Activated T-helper 17 cell treated with anti-CD3 and anti-CD28 coated beads, Interleukin-2, amount 50 U/mL, for 72 hours (primary cell): Measurements from ENCODE around the gene C12orf57. TPM values are rescaled to one million over a fixed set of nuclear protein-coding genes. Genes with fewer than 3 reads are reported as not detected.
A peak's percentile ranks its signal among the peaks of the same experiment; 100 is the strongest.

Source experiments
- ATAC-seq: fragments of 150-1000 bp; cut with Tn5 transposase; replicated peaks from 2 replicates; pipeline ENCODE4 v1.10.0; 2021; ENCODE audit warnings: mild to moderate bottlenecking, moderate library complexity
- H3K27ac Mint-ChIP-seq: one replicate; pipeline ENCODE4 v1.8.0; 2022; ENCODE audit warnings: mixed read lengths
- H3K27me3 Mint-ChIP-seq: one replicate; pipeline ENCODE4 v1.8.0; 2022; ENCODE audit warnings: mixed read lengths
- H3K36me3 Mint-ChIP-seq: one replicate; pipeline ENCODE4 v1.8.0; 2022; ENCODE audit warnings: low read depth, mild to moderate bottlenecking, mixed read lengths
- H3K4me1 Mint-ChIP-seq: one replicate; pipeline ENCODE4 v1.8.0; 2022; ENCODE audit warnings: mixed read lengths
- H3K4me3 Mint-ChIP-seq: one replicate; pipeline ENCODE4 v1.8.0; 2022; ENCODE audit warnings: mild to moderate bottlenecking, mixed read lengths
- H3K9me3 Mint-ChIP-seq: one replicate; pipeline ENCODE4 v1.8.0; 2022; ENCODE audit warnings: mixed read lengths
- total RNA-seq, 2 donors: library from RNA; stranded (reverse); gene quantifications; one replicate each; pipeline ENCODE4 v1.2.3, GENCODE V29; 2022

The C12orf57 gene
- total RNA-seq, 2 donors from 2014 or later = 192 to 307 TPM

DNA sequence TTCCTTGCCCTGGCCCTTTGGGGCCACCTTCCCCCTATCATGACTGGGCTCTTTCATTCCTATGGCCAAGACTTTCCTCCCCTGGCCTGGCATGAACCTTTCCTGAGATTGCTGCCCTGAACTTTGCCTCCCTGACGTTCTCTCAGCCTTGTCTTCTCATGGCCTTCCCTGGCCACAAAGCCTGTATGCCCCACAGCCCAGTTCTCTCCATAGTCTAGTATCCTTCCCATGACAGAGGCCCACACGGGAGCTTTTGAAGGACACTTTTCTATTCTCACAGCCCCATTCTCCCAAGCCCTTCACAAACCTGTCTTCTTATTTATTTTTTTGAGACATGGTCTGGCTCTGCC, 4.7 kb upstream of the C12orf57 start:
- no peak for ATAC-seq
- H3K27me3 Mint-ChIP-seq = no peaks in the 10 kb centered on the region
- H3K27ac Mint-ChIP-seq = peak overlapping the region; percentile 81
- no peaks in the 10 kb centered on the region for H3K9me3 Mint-ChIP-seq
- peaks cover 29% of the 10 kb centered on the region for H3K4me1 Mint-ChIP-seq
- peaks cover 84% of the 10 kb centered on the region for H3K36me3 Mint-ChIP-seq
- peak overlapping the region; percentile 89 for H3K4me3 Mint-ChIP-seq

- ATAC-seq = no peak
- Mint-ChIP-seq H3K4me3 (no peak overlapping the region), H3K9me3 (no peaks in the 10 kb centered on the region), H3K27me3 (no peaks in the 10 kb centered on the region), H3K4me1 (peaks cover 25% of the 10 kb centered on the region), H3K36me3 (peaks cover 84% of the 10 kb centered on the region), H3K27ac (no peak overlapping the region)
These were observed 2.6 kb upstream of the C12orf57 start for GRCh38 chr12:6941267-6941666.

DNA sequence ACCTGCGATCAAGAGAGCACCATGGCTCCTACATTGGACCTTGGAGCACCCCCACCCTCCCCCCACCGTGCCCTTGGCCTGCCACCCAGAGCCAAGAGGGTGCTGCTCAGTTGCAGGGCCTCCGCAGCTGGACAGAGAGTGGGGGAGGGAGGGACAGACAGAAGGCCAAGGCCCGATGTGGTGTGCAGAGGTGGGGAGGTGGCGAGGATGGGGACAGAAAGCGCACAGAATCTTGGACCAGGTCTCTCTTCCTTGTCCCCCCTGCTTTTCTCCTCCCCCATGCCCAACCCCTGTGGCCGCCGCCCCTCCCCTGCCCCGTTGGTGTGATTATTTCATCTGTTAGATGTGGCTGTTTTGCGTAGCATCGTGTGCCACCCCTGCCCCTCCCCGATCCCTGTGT, 2.0 kb upstream of the C12orf57 start:
- peaks cover 21% of the 10 kb centered on the region for H3K4me1 Mint-ChIP-seq
- no peaks in the 10 kb centered on the region for H3K9me3 Mint-ChIP-seq

DNA sequence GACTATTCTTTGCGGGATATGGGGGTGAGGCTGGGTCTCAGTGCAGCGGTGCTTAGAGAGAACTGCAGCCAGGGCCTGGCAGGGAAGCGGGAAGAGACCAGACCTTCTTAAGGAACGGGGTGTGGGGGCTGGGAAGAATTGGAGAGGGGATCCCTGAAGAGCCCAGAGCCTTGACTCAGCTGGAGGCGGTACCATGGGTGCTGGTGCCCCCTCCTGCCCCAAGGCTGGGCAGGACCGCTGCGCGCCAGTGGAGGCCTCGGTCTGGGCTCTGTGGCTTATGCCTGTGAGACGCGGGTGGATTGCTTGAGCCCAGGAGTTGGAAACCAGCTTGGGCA, 1.5 kb upstream of the C12orf57 start:
- no peaks in the 10 kb centered on the region for H3K27me3 Mint-ChIP-seq
- ATAC-seq = no peak
- peaks cover 85% of the 10 kb centered on the region for H3K36me3 Mint-ChIP-seq
- H3K27ac Mint-ChIP-seq = peak overlapping the region; percentile 100
- no peaks in the 10 kb centered on the region for H3K9me3 Mint-ChIP-seq
- H3K4me3 Mint-ChIP-seq = peak overlapping the region; percentile 87
- peaks cover 24% of the 10 kb centered on the region for H3K4me1 Mint-ChIP-seq

More for the DNA sequence above, 2.0 kb upstream of the C12orf57 start:
- Mint-ChIP-seq H3K4me3 (peak overlapping the region; percentile 87), H3K27ac (peak overlapping the region; percentile 100), H3K27me3 (no peaks in the 10 kb centered on the region), H3K36me3 (peaks cover 84% of the 10 kb centered on the region)
- ATAC-seq = no peak

DNA sequence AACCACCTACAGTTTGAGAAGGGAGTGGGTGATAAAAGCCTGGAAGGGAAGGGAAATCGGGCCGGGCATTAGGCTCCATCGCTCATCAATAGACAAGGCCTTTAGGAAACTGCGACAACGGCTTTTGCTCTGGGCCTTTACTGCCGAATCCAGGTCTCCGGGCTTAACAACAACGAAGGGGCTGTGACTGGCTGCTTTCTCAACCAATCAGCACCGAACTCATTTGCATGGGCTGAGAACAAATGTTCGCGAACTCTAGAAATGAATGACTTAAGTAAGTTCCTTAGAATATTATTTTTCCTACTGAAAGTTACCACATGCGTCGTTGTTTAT, 467 bp upstream of the C12orf57 start:
- H3K4me3 Mint-ChIP-seq = peak overlapping the region; percentile 87
- peaks cover 88% of the 10 kb centered on the region for H3K36me3 Mint-ChIP-seq
- peak overlapping the region; percentile 100 for H3K27ac Mint-ChIP-seq
- ATAC-seq = peak; percentile 53
- H3K4me1 Mint-ChIP-seq = peaks cover 28% of the 10 kb centered on the region
- H3K9me3 Mint-ChIP-seq = no peaks in the 10 kb centered on the region
- no peaks in the 10 kb centered on the region for H3K27me3 Mint-ChIP-seq

DNA sequence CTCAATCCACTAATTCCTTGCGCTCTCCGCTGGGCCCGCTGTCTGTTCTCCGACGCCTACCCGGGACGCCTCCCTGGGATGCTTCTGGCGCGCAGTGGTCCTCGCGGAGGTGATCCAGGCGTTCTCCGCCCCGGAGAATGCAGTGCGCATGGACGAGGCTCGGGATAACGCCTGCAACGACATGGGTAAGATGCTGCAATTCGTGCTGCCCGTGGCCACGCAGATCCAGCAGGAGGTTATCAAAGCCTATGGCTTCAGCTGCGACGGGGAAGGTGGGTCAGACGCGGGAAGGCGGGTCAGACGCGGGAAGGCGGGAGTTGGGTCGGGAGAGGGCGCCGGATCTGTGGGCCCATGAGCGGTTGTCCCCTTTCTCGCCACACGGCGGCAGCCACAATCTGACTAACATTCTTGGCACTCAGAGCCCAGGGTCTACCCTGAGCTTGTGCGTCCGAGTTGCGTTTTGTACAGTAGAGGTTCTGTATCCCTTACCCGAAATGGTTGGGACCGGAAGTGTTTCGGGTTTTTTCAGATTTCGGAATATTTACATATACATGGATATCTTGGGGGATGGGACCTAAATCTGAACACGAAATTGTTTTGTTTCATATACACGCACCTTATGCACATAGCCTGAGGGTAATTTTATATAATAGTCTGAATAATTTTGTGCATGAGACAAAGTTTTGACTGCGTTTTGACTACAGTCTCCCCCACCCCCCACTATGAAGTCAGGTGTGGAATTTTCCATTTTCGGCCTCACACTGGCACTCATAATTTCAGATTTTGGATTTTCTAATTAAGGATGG, 762 bp downstream of the C12orf57 start:
- H3K27me3 Mint-ChIP-seq = no peaks in the 10 kb centered on the region
- peaks cover 33% of the 10 kb centered on the region for H3K4me1 Mint-ChIP-seq
- no peaks in the 10 kb centered on the region for H3K9me3 Mint-ChIP-seq
- H3K36me3 Mint-ChIP-seq = peaks cover 91% of the 10 kb centered on the region
- H3K4me3 Mint-ChIP-seq = peak overlapping the region; percentile 87
- ATAC-seq = peak; percentile 59
- H3K27ac Mint-ChIP-seq = peak overlapping the region; percentile 100

DNA sequence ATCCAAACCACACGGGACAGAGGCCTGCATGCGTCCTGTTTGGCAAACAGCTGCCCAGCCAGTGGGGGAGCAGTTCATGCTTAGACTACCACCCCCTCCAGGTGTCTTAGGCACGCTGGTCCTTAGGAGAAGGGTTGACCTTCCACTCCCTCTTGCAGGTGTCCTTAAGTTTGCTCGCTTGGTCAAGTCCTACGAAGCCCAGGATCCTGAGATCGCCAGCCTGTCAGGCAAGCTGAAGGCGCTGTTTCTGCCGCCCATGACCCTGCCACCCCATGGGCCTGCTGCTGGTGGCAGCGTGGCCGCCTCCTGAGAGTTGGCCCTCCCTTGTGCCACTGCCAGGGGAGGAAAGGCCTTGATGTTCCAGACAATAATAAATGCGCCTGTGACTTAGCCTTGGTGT, 1.8 kb downstream of the C12orf57 start:
- Mint-ChIP-seq H3K4me3 (peak overlapping the region; percentile 87), H3K27me3 (no peaks in the 10 kb centered on the region), H3K27ac (peak overlapping the region; percentile 100), H3K9me3 (no peaks in the 10 kb centered on the region), H3K36me3 (peaks cover 82% of the 10 kb centered on the region), H3K4me1 (peaks cover 41% of the 10 kb centered on the region)
- ATAC-seq = no peak

GRCh38 chr12:6946033-6946919, 2.5 kb downstream of the C12orf57 start:
- Mint-ChIP-seq H3K27ac (peak overlapping the region; percentile 100), H3K27me3 (no peaks in the 10 kb centered on the region)
- peak; percentile 55 for ATAC-seq

GRCh38 chr12:6946920-6947374, 3.1 kb downstream of the C12orf57 start:
- no peak for ATAC-seq
- H3K27me3 Mint-ChIP-seq = no peaks in the 10 kb centered on the region
- peaks cover 42% of the 10 kb centered on the region for H3K4me1 Mint-ChIP-seq
- H3K27ac Mint-ChIP-seq = peak overlapping the region; percentile 100
- peaks cover 82% of the 10 kb centered on the region for H3K36me3 Mint-ChIP-seq
- H3K9me3 Mint-ChIP-seq = no peaks in the 10 kb centered on the region
- peak overlapping the region; percentile 87 for H3K4me3 Mint-ChIP-seq

More at GRCh38 chr12:6946033-6946919, 2.5 kb downstream of the C12orf57 start:
- Mint-ChIP-seq H3K9me3 (no peaks in the 10 kb centered on the region), H3K4me1 (peaks cover 42% of the 10 kb centered on the region), H3K36me3 (peaks cover 81% of the 10 kb centered on the region), H3K4me3 (peak overlapping the region; percentile 87)

GRCh38 chr12:6947615-6948014, 3.8 kb downstream of the C12orf57 start:
- peak overlapping the region; percentile 87 for H3K4me3 Mint-ChIP-seq
- peaks cover 82% of the 10 kb centered on the region for H3K36me3 Mint-ChIP-seq
- H3K9me3 Mint-ChIP-seq = no peaks in the 10 kb centered on the region
- peak overlapping the region; percentile 100 for H3K27ac Mint-ChIP-seq
- no peak for ATAC-seq
- H3K27me3 Mint-ChIP-seq = no peaks in the 10 kb centered on the region
- H3K4me1 Mint-ChIP-seq = peaks cover 42% of the 10 kb centered on the region

- peak overlapping the region; percentile 87 for H3K4me3 Mint-ChIP-seq
- peak overlapping the region; percentile 100 for H3K27ac Mint-ChIP-seq
- no peaks in the 10 kb centered on the region for H3K9me3 Mint-ChIP-seq
- peaks cover 86% of the 10 kb centered on the region for H3K36me3 Mint-ChIP-seq
- H3K27me3 Mint-ChIP-seq = no peaks in the 10 kb centered on the region
- H3K4me1 Mint-ChIP-seq = peaks cover 38% of the 10 kb centered on the region
- no peak for ATAC-seq
These were observed 5.2 kb downstream of the C12orf57 start for GRCh38 chr12:6948873-6949594.

- peaks cover 48% of the 10 kb centered on the region for H3K4me1 Mint-ChIP-seq
- peak overlapping the region; percentile 87 for H3K4me3 Mint-ChIP-seq
- H3K27me3 Mint-ChIP-seq = no peaks in the 10 kb centered on the region
- no peaks in the 10 kb centered on the region for H3K9me3 Mint-ChIP-seq
- peak overlapping the region; percentile 100 for H3K27ac Mint-ChIP-seq
- no peak for ATAC-seq
- H3K36me3 Mint-ChIP-seq = peaks cover 86% of the 10 kb centered on the region
These were observed 6.6 kb downstream of the C12orf57 start for GRCh38 chr12:6950401-6950801.

GRCh38 chr12:6950811-6951540, 7.2 kb downstream of the C12orf57 start, which contains the start of gene PTPN6:
TSS of gene PTPN6 (plus strand) at chr12:6951356. CDS start at chr12:6951513, 157 bp downstream.
- Mint-ChIP-seq H3K27ac (peak within 1 kb of the TSS; percentile 100), H3K4me3 (peak within 1 kb of the TSS; percentile 87), H3K9me3 (no peaks in the 10 kb centered on the region), H3K27me3 (no peaks in the 10 kb centered on the region), H3K4me1 (peaks cover 51% of the 10 kb centered on the region), H3K36me3 (peaks cover 86% of the 10 kb centered on the region)
- peak; percentile 6 for ATAC-seq
